Stimulated activated CD4-positive, alpha-beta T cell treated with anti-CD3 and anti-CD28 coated beads, Interleukin-12 subunit alpha, Interleukin-12 subunit beta, amount 100 ng/mL, for 24 hours (primary cell): Measurements from ENCODE around the gene ZSCAN16.

Source experiments
- DNase-seq, 2 experiments: peaks; one replicate each; pipeline ENCODE4 v3.0.0-alpha.2; 2020; ENCODE audit warnings: low read depth in 2 of 2

Gene ZSCAN16

GRCh38 chr6:28172006-28172405 lies 47.6 kb downstream of the ZSCAN16 start:
- no peak for DNase-seq

GRCh38 chr6:28176373-28176772 lies 52.0 kb downstream of the ZSCAN16 start:
- DNase-seq: no peak
